GM19035 (cell line): Measurements from ENCODE around the gene GRAMD2A.
A peak's percentile ranks its signal among the peaks of the same experiment; 100 is the strongest.

ENCODE experiments used
- ATAC-seq: cut with Tn5 transposase; IDR thresholded peaks from one replicate; pipeline ENCODE4 v1.9.1; 2021; ENCODE audit not compliant: unreplicated experiment

The GRAMD2A gene

DNA sequence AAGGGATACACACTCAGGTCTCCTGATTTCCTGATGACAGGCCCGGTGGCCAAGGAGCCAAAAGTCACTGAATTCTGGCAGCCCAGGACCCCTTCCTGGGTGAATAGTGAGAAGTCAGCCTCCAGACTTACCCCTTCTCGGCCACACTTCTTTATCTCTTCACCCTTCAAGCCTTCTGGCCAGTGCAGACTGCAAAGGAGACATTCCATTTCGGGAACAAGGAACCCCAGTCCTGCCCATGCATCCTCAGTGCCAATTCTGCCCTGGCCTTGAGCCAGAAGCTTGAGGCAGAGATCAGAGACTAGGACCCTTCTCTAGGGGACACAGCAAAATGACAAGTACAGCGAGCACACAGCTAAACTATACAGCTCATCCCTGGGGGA, 28.8 kb downstream of the GRAMD2A start:
- no peak for ATAC-seq

DNA sequence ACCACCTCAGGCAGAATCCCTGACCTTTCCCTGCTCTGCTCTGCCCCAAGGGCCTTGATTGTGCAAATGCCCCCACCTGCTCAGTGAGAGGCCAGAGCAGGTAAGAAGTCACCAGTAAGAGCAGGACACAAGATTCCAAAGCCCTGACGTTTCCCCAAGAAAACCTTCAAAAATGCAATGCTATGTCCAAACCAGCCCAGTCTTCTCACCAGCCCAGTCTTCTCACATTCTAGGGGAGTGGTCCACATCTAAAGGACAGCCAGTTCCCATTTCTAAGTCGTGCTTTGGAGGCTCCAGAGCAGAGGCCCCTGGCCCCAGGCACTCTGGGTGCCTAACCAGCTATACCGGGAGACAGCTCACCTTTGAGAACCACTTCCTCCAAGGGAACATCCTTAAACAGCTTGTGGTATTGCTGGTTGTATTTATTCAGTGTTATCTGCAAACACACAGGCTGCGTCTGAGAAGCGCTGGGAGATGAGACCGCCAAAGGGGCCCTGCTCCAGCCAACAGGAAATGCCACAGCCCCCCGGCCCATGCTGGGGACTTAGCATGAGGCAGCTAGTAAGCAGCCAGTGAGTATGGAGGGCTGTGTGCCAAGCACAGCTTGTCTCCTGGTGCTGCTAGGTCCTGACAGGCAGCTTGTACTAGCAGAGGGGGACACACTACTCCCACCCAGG, 29.3 kb downstream of the GRAMD2A start:
- ATAC-seq: no peak

DNA sequence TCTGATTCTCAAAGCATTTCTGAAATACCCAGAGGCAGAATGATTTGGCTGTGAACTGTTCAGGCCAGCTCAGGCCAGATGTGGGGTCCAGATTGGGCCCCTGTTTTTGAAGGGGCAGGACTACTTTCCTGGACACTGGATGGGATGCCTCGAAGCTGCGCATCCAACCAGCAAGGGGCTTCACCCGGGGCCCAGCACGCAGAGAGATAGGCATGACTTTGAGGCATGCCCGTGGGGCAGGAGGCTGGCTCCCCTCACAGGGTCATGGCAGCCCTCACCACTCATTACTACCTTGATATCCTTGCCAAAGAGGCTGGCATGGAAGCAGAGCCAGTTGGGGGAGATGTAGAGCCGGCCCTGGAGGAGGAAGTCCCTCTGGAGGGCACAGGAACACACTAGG, 30.1 kb downstream of the GRAMD2A start:
- no peak for ATAC-seq

DNA sequence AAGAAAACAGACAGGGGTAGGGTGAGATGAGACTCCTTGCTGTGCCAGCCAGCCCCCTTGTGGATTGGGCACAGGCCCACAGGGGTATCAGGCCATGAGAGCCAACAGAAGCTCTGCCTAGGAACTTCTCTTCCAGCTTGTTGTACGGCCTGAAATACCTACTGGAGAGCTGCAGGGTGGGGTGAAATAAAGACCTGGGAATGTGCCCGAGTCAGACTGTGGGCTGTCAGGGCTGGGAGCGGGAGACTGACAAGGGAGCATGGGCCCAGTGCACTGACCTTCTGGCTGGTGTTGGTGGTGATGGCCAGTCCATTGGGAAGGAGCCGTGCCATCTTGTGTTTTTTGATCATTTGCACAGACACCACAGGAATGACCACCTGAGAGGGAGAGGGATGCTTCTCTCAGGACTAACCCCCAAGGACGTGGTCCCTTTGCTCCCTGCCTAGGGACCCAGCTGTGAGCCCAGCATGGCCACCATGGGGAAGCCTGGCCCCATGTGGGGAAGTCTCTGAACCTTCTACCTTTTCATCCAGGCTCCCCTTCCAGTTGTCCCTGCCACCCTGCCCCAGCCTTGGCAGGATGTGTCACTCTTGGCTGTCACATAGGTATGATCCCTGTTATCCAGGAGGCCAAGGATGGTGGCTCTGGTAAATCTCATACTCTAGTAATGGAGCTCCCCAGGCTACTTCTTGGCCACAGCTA, 30.7 kb downstream of the GRAMD2A start:
- no peak for ATAC-seq

DNA sequence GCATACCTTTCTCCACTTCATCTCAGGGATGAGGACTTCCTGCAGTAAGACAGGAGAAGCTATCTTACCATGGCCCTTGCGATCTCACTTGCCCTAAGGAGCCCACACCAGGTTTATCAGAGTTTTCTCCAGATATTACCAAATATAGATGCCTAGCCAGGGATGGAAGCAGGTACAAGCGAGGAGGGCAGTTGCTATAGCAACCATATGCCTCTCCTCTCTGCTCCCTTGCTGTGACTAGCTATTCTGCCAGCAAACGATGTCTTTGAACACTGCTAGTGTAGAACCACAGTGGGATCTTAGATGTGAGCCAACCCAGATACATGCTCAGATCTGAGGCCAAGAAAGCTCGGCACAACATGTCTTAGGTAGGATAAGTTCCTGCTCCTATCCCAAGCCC, 33.9 kb downstream of the GRAMD2A start:
- no peak for ATAC-seq

DNA sequence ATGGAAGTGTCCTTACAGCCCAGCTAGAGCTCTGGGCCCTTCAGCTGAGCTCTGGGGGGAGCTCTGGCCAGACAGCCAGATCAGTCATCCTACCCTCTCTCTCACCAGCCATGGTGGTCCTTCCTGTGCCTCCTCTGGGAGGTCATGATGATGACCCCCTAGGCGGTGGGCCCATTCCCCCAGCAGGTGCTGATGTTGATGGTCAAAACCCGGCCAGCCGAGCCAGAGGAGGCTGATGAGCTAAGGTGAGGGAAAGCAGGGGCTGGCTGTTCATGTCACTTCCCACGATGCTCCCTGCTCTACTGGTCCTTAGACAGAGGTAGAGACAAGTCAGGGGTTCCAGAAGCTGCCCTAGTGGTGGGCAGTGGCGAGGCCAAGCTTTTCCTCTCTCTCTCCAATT, 35.0 kb downstream of the GRAMD2A start:
- ATAC-seq: no peak

DNA sequence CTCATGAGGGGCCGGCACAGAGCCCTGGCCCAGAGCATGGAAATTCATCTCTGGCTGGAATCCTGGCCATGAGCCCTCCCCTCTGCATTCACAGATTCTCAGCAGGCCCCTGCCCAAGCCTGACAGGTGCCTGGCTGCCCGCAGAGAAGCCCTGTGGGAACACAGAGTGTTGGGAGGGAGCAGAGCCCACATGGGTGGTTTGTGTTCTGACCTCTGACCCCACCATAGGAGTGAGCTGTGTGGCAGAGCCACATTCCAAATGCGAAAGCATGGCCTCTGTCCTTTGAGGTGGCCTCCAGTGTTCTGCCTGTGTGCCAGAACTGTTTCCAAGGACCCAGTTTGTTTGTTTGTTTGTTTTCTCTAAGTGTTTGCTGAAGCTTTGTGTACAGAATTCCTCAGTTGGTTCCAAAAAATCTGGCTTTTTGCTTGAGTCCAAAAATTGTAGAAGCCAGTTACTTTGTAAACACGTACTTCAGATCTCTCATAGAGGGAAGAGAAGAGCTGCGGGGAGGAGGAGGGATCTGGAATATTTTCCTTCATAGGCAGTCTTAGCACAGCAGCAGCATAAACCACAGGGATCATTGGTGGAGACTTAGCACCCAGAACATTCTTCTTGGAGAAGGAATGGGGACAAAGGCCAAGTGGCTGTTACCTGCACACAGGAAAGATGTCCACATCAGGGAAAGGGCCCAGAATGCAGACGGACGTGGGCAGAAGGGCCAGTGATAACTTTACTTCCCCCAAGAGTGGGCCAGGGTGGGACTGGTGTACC, 36.0 kb downstream of the GRAMD2A start:
- no peak for ATAC-seq

DNA sequence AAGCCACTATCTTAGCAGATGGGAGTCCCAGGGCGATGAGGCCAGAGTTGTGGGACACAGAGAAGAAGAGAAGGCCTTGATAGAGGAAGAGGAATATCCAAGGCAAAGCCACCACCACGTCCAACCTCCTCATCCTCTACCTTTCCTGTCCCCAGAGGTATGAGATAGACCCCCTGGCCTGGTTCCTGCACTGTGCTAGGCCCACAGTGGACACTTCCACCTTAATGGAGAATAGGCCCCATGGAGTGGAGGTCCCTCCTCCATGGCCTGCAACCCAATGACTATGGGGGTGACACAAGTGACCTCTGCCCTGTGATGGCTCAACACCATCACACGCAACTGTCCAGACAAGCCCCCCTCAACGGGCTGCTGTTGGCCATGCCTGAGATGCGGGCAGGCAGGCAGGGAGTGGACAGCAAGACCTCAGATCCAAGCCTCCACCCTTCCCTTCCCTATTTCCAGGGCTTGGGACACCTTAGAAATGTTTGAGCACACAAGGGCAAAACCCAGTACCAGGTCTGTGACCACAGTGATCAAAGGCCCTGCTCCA, 36.8 kb downstream of the GRAMD2A start:
- ATAC-seq: no peak

DNA sequence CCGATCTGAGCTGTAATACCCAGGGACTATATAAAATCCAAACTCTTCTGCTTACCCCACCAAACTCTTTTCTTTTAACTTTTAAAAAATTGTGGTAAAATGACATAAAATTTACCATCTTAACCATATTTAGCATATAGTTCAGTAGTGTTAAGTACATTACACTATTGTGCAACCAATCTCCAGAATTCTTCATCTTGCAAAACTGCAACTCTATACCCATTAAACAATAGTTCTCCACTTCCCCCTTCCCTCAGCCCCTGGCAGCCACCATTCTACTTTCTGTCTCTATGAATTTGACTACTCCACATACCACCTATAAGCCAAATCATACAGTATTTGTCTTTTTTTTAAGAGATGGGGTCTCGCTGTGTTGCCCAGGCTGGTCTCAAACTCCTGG, 40.7 kb downstream of the GRAMD2A start:
- ATAC-seq: no peak

DNA sequence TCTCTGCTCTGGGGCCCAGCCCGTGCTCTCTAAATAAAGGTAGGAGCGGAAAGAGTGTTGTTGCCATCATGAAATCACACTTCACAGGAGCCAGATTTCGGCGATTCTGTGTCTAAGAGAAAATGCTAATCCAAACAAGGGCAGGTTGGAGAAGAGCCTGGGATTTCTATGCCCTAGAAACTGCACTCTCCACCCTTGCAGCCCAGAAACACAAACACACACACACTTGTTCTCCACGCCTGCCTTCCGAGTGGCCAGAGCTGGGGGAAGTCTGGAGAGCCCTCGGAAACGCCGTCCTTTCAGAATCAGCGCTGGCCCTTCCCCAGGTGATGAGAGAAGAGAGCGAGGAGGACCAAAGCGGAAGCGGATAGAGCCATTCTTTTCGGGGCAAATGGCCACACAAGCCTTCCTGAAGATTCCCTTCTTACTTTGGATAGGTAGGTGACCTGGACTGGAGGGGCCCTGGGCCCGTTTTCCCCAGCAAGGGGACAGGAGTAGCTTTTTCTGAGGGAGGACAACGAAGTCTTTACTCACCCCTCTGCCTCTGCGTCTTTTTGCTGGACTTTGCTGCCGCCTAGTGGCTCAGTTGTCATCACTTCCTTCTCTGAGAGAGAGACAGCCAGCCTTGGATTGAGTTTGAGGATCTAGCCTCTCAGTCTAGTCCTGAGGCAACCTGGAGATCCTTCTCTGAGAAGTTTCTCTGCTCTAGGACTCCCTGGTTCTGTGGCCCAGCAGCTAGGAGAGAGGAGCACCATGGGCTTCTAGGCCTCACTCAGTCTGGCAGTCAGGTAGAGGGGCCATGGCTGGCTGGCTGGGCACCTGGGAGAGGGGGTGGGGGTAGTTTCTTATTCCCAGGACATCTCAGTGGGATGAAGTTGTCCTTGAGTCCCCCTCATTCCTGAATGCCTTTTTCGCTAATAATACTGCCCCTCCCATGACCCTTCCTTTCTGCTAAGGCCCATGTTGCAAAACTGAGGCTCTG, 41.7 kb downstream of the GRAMD2A start:
- ATAC-seq: peak; percentile 68

DNA sequence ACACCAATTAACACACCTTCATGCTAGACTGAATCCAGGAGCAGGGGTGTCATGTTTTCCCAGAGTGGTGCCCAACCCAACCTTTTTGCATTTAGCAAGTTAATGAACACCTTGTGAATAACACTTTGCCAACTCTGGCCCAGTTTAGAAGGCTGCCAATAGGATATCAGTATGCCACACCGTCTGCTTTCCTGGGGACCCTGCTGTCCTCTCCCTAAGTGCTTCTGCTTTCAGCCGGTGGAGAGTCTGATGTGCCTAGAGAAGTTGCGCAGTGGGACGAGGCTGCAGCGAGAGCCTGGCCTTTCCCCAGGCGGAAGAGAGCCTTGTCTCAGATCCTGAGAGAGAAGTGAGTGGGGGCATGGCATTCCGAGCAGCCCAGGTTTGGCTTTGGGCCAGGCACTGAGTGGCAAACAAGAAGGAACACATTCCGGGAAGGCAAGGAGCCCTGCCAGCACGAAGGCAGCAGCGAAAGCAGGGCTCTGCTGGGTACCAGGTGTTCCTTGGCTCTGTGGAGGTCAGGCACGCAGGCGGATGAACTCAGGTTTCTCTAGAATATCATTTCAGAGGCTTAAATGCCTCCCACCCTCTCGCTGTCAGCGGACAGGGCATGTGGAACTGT, 42.5 kb downstream of the GRAMD2A start:
- no peak for ATAC-seq

DNA sequence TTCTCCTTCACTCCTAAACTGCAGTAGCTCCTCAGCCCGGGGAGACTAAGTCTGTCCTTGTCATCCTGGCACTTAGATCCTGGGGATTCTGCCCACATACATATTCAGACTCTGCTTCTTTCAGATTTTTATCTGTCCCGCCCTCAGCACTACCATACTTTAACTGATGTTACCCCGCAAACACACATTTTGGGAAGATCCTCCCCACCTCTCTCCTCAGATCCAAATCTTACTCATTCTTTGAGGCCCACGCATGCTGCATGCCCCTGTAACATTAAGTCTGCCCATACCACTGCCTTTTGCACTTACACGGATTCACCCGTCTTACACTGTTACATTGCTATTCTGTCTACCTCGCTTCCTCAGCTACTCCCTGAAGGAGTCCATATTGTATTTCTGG, 43.3 kb downstream of the GRAMD2A start:
- ATAC-seq: no peak

DNA sequence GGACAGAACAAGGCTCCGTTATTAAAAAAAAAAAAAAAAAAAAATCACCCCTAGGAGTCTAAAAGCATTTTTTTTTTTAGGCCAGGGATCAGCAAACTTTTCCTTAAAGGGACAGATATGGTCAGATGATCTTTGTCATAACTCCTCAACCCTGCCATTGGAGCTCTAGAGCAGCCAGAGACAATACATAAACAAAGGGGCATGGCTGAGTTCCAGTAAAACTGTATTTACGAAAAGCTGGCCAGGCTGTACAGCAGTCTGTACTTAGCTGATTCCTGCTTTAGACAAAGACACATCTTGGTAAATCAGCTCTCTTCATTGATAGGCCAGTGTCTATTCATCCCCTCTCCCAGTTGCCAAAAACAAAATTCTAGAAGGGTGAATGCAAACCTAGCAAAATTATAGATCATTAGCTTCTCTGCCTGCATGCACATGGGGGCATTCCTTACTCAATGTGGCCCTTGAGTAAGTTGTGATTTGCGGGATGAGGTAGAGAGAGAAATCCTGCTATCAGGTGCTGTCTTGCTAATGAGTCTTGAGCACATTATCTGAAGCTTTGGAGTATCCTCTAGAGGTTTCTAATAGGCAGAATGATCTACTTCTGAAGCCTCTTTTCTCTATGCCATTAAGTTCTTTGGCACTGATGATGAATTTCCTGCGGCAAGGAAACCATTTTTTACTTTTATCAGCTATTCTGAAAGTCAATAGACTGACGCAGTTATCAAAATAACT, 44.2 kb downstream of the GRAMD2A start:
- ATAC-seq: no peak

DNA sequence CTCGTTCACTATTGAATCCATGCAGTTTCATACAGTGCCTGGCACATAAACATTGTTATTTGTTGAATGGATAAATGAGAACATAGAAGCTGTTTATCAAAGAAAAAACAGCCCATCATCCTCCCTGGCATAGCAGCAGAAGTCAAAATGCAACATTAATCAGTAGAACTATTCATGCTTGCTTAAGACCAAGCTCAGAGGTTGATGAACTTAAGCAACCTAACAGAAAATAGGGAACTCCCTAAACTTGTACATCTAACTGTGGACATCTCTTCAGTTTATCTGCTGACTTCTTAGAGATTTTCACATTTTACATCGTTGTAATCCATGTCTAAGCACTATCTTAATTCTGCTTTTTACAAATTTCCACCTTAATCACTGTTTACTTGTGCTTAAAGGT, 50.2 kb downstream of the GRAMD2A start:
- ATAC-seq: no peak

DNA sequence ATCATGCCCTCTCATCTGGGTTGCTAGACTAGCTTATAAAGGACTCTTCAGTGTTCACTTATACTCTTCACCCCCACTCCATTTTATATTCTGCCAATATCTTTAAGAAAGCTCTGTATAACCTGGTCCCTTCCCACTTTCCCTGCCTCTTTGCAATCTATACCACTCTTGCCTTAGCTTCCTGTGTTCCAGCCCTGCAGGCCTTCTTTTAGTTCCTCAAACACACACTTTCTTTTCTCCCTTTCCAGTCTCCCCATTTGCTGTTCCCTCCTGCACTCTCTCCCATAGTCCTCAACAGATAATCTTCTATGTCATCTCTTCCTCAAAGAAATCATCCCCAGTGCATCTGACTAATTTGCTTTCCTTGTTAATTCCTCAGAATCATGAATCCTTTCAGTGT, 50.7 kb downstream of the GRAMD2A start:
- ATAC-seq: no peak

DNA sequence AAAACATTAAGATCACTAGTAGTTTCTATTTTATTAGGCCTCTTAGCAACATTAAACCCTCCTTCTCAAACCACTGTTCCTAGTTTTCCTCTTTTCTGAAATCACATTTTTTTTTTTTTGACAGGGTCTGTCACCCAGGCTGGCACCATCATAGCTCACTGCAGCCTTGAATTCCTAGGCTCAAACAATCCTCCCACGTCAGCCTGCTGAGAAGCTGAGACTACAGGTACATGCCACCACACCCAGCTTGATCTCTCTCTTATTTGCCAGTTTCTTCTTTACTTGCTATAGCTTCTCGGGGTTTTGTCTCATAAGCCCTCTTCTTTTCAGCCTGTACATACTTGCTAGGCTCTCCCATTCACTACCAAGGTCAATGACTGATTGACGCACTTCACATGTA, 51.4 kb downstream of the GRAMD2A start:
- no peak for ATAC-seq

DNA sequence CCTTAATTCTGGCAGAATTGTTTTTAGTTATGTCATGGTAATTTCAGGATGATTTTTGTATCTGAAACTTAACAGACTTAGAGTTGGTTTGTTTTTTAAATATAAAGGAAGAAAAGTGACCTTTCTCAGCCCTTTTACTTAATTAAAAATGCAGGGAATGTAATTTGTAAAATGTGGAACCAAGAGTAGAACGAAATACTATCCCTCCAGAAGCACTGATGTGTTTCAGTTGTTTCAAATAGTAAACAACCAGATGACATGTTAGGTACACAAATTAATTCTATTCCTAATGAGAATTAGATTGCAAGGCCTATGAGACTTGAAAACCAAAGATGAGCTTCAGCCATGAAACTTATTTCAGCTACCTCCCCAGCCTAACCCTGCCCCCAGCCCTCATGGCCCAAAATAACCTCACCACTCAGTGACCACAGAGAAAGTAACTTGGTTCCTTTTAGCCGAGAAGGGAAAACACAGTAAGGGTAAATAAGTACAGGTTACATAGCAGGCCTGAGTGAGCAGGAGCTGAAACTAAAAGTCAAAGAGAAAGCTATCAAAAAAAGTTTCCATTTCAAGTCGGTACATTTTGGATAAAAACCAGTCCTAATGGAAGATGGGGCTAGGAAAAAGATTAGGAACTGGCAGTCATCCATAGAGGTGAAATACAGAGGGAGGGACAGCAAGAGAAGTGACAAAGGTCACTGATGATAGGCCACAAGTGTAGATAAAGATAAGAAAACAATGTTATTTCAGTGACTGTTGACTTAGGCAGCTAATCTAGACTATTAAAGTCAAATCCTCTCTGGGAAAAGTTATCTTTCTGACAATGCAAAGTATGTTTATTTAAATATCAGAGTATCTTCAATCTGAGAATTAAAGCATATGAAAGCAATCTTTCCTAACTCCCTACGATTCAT, 56.2 kb downstream of the GRAMD2A start:
- peak; percentile 98 for ATAC-seq

DNA sequence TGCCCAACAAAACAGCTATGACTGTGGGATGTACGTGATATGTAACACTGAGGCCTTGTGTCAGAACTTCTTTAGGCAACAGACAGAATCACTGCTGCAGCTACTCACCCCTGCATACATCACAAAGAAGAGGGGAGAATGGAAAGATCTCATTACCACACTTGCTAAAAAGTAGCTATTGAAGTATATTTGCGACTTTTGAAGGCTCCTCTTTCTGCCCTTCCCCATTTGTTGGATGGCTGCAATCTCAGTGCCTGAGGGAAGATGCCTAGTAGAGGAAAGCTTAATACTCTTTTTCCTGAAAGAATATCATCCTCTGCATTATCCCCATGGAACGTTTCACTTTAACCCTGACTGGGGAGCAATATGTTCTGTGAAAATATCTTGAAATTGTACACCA, 57.5 kb downstream of the GRAMD2A start:
- ATAC-seq: no peak

DNA sequence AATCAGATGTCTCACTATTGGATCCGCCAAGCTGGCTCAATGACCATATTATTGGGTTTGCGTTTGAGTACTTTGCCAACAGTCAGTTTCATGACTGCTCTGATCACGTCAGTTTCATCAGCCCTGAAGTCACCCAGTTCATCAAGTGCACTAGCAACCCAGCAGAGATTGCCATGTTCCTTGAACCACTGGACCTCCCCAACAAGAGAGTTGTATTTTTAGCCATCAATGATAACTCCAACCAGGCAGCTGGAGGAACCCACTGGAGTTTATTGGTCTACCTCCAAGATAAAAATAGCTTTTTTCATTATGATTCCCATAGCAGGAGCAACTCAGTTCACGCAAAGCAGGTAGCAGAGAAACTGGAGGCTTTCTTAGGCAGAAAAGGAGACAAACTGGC, 57.9 kb downstream of the GRAMD2A start:
- no peak for ATAC-seq
